ENCODE results near the gene EPM2A. TPM values are rescaled to one million over a fixed set of nuclear protein-coding genes. Genes with fewer than 3 reads are reported as not detected.

EPM2A gene
- total RNA-seq, 1 experiment from 2014 or later: 11.8 TPM

DNA sequence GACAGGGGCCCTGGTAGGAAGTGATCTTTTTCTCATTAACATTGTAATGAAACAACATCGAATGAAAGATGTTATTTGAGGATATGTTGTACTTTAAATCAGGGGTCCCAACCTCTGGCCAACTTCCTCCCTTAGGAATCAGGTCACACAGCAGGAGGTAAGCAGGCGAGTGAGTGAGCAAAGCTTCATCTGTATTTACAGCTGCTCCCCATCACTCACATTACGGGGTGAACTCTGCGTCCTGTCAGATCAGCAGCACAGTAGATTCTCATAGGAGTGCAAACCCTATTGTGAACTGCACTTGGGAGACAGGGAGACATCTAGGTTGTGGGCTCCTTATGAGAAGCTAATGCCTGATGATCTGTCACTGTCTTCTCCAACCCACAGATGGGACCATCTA is 19.9 kb downstream of the EPM2A start:
- H3K27me3 ChIP-seq (replicated peaks; ENCODE audit: insufficient read depth, low read depth, low read length, poor library complexity): no peaks in the 10 kb centered on the region
- ChIA-PET POLR2A (ENCODE audit: low non-redundant PET) (no interaction called here), CTCF (no interaction called here)
- H3K9me3 ChIP-seq (ENCODE audit: low read depth, low read length, poor library complexity, severe bottlenecking): peaks cover 9% of the 10 kb centered on the region
- TF ChIP-seq, protein P1, sequence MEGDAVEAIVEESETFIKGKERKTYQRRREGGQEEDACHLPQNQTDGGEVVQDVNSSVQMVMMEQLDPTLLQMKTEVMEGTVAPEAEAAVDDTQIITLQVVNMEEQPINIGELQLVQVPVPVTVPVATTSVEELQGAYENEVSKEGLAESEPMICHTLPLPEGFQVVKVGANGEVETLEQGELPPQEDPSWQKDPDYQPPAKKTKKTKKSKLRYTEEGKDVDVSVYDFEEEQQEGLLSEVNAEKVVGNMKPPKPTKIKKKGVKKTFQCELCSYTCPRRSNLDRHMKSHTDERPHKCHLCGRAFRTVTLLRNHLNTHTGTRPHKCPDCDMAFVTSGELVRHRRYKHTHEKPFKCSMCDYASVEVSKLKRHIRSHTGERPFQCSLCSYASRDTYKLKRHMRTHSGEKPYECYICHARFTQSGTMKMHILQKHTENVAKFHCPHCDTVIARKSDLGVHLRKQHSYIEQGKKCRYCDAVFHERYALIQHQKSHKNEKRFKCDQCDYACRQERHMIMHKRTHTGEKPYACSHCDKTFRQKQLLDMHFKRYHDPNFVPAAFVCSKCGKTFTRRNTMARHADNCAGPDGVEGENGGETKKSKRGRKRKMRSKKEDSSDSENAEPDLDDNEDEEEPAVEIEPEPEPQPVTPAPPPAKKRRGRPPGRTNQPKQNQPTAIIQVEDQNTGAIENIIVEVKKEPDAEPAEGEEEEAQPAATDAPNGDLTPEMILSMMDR (conservative IDR thresholded peaks at IDR 0.05; ENCODE audit: low read depth, low read length): no peak
- no peak for TF ChIP-seq EZH2 (IDR thresholded peaks at IDR 0.05; ENCODE audit: borderline replicate concordance, low read depth, low read length, poor library complexity, severe bottlenecking)
- H3K4me3 ChIP-seq (ENCODE audit: low read depth, low read length, poor library complexity, severe bottlenecking): no peak overlapping the region
- H3K4me1 ChIP-seq (ENCODE audit: insufficient read depth, low read length, poor library complexity, severe bottlenecking): no peaks in the 10 kb centered on the region
- intact Hi-C loops (cut with micrococcal nuclease; ENCODE audit: unreplicated experiment): no loop called here
- H3K27ac ChIP-seq (ENCODE audit: low read depth, low read length, poor library complexity, severe bottlenecking): no peak overlapping the region
- no TSS peak for BruUV-seq (replicated peaks)
- DNase-seq (ENCODE audit: low spot score): no peak
- H3K36me3 ChIP-seq (ENCODE audit: insufficient read depth, low read length, poor library complexity, severe bottlenecking): no peaks in the 10 kb centered on the region

DNA sequence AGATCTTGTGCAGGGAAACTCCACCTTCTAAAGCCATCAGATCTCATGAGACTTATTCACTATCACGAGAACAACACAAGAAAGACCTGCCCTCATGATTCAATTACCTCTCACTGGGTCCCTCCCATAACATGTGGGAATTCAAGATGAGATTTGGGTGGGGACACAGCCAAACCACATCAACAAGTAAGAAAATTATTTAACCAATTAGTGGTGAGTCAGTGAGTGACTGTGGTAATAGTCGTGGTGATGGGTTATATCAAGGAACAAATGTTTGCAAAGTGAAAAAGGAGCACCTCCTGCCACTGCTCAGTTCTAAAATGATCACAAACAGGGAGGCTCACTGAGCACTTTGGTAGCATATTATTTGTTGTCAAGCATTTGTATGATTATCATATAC is 20.6 kb downstream of the EPM2A start:
- Histone ChIP-seq H3K9me3 (ENCODE audit: low read depth, low read length, poor library complexity, severe bottlenecking) (peaks cover 9% of the 10 kb centered on the region), H3K4me1 (ENCODE audit: insufficient read depth, low read length, poor library complexity, severe bottlenecking) (no peaks in the 10 kb centered on the region), H3K27me3 (replicated peaks; ENCODE audit: insufficient read depth, low read depth, low read length, poor library complexity) (no peaks in the 10 kb centered on the region), H3K4me3 (ENCODE audit: low read depth, low read length, poor library complexity, severe bottlenecking) (no peak overlapping the region), H3K27ac (ENCODE audit: low read depth, low read length, poor library complexity, severe bottlenecking) (no peak overlapping the region), H3K36me3 (ENCODE audit: insufficient read depth, low read length, poor library complexity, severe bottlenecking) (no peaks in the 10 kb centered on the region)
- TF ChIP-seq, protein P1 (conservative IDR thresholded peaks at IDR 0.05; ENCODE audit: low read depth, low read length): no peak
- no peak for TF ChIP-seq EZH2 (IDR thresholded peaks at IDR 0.05; ENCODE audit: borderline replicate concordance, low read depth, low read length, poor library complexity, severe bottlenecking)
- intact Hi-C loops (cut with micrococcal nuclease; ENCODE audit: unreplicated experiment): no loop called here
- POLR2A ChIA-PET (ENCODE audit: low non-redundant PET): no interaction called here
- BruUV-seq (replicated peaks): no TSS peak
- no peak for DNase-seq (ENCODE audit: low spot score)
- CTCF ChIA-PET: no interaction called here

DNA sequence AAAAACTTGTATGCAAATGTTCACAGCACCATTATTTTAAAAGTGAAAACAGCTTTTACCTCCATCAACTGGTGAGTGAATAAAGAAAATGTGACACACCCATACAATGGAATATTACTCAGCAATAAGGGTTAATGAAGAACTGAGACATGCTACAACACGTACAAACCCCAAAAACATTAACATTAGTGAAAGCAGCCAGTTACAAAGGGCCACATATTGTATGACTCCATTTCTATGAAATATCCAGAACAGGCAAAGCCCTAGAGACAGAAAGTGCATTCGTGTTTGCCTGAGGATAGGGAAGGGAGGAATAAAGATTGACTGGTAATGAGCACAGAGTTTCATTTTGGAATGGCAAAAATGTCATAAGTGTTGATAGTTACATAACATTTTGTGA is 21.5 kb downstream of the EPM2A start:
- TF ChIP-seq, protein P1 (conservative IDR thresholded peaks at IDR 0.05; ENCODE audit: low read depth, low read length): no peak
- TF ChIP-seq EZH2 (IDR thresholded peaks at IDR 0.05; ENCODE audit: borderline replicate concordance, low read depth, low read length, poor library complexity, severe bottlenecking): no peak
- POLR2A ChIA-PET (ENCODE audit: low non-redundant PET): no interaction called here
- no TSS peak for BruUV-seq (replicated peaks)
- DNase-seq (ENCODE audit: low spot score): no peak
- Histone ChIP-seq H3K4me3 (ENCODE audit: low read depth, low read length, poor library complexity, severe bottlenecking) (no peak overlapping the region), H3K27me3 (replicated peaks; ENCODE audit: insufficient read depth, low read depth, low read length, poor library complexity) (no peaks in the 10 kb centered on the region), H3K4me1 (ENCODE audit: insufficient read depth, low read length, poor library complexity, severe bottlenecking) (no peaks in the 10 kb centered on the region), H3K36me3 (ENCODE audit: insufficient read depth, low read length, poor library complexity, severe bottlenecking) (no peaks in the 10 kb centered on the region), H3K9me3 (ENCODE audit: low read depth, low read length, poor library complexity, severe bottlenecking) (peaks cover 9% of the 10 kb centered on the region), H3K27ac (ENCODE audit: low read depth, low read length, poor library complexity, severe bottlenecking) (no peak overlapping the region)
- CTCF ChIA-PET: no interaction called here
- intact Hi-C loops (cut with micrococcal nuclease; ENCODE audit: unreplicated experiment): no loop called here
